GM12891 (cell line): Measurements from ENCODE around the gene ATR.

ENCODE experiments used
- PAX5 ChIP-seq: IDR thresholded peaks from 2 replicates; pipeline ENCODE4 v1.6.1; 2011; ENCODE audit warnings: low read length, moderate library complexity, mild to moderate bottlenecking; ENCODE audit not compliant: insufficient read depth, severe bottlenecking
- POLR2A ChIP-seq: IDR thresholded peaks from 2 replicates; pipeline ENCODE4 v1.6.1; 2011; ENCODE audit warnings: low read depth, low read length, control low read depth
- POLR2AphosphoS5 ChIP-seq: IDR thresholded peaks from 2 replicates; pipeline ENCODE4 v1.6.1; 2011; ENCODE audit warnings: low read depth, low read length, control low read depth
- SPI1 ChIP-seq: IDR thresholded peaks from 2 replicates; pipeline ENCODE4 v1.6.1; 2011; ENCODE audit warnings: low read depth, low read length, control low read depth
- TAF1 ChIP-seq: IDR thresholded peaks from 2 replicates; pipeline ENCODE4 v1.6.1; 2011; ENCODE audit warnings: low read depth, low read length, control low read depth

- TF ChIP-seq POLR2AphosphoS5 = no peak
- TF ChIP-seq POLR2A = no peak
- no peak for TF ChIP-seq SPI1
- TF ChIP-seq PAX5 = no peak
- TF ChIP-seq TAF1 = no peak
These were observed 128.3 kb downstream of the ATR start for GRCh38 chr3:142450189-142450588.
